Activated naive CD8-positive, alpha-beta T cell treated with anti-CD3 and anti-CD28 coated beads, Interleukin-2, amount 50 U/mL, for 24 hours (primary cell): ENCODE data around the gene TEKT5.
"Not testable (repeated sequence)": the region's sequence is repeated elsewhere in the genome, so short reads cannot be mapped to it uniquely, and the experiment has no call there.

Experiments used
- ATAC-seq: fragments of 150-1000 bp; cut with Tn5 transposase; one replicate; pipeline ENCODE4 v1.10.0; 2021
- DNase-seq: peaks from one replicate; pipeline ENCODE4 v3.0.0; 2021
- H3K27ac Mint-ChIP-seq: one replicate; pipeline ENCODE4 v1.8.0; 2021; ENCODE audit warnings: mild to moderate bottlenecking, mixed read lengths
- H3K27me3 Mint-ChIP-seq: one replicate; pipeline ENCODE4 v1.8.0; 2021; ENCODE audit warnings: mixed read lengths
- H3K36me3 Mint-ChIP-seq: one replicate; pipeline ENCODE4 v1.8.0; 2021; ENCODE audit warnings: low read depth, mixed read lengths
- H3K4me1 Mint-ChIP-seq: one replicate; pipeline ENCODE4 v1.8.0; 2021; ENCODE audit warnings: mixed read lengths
- H3K4me3 Mint-ChIP-seq: one replicate; pipeline ENCODE4 v1.8.0; 2021; ENCODE audit warnings: mild to moderate bottlenecking, moderate library complexity, mixed read lengths
- H3K9me3 Mint-ChIP-seq: one replicate; pipeline ENCODE4 v1.8.0; 2021; ENCODE audit warnings: mixed read lengths

Gene TEKT5

DNA sequence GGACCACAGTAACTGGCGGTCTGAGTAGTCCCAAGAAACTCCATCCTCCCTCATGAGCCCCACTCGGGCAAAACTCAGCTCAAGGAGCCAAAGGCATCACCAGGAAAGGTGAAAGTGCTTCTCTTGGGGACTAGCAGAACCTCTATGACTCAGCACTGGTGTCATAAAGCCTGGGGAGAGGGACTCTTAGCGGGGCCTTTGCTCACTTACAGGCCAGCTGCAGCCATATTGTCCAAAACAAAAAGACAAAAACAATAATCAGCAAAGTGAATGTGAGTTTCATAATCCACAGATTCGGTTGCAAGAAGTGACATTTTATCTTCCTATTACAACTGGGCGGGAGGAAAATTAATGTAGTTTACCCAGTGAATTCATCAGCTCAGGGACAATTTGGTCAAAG lies at the start of gene TEKT5:
Gene TEKT5 (minus strand): TSS at position 101 of the 400 bp plus-strand sequence. CDS start 57 bp downstream, at position 44.
- Mint-ChIP-seq H3K9me3 (no peaks in the 10 kb centered on the region), H3K36me3 (no peaks in the 10 kb centered on the region), H3K27me3 (peaks cover 7% of the 10 kb centered on the region), H3K4me3 (no peak within 1 kb of the TSS), H3K4me1 (no peaks in the 10 kb centered on the region), H3K27ac (no peak within 1 kb of the TSS)
- DNase-seq = no peak
- ATAC-seq = no peak

GRCh38 chr16:10743610-10744369 lies 49.1 kb upstream of the TEKT5 start, which contains the start of gene NUBP1:
Gene NUBP1, plus strand, starts transcription at chr16:10743842. Its CDS starts 22 bp downstream, at chr16:10743864.
- peak; percentile 89 for ATAC-seq
- peak within 1 kb of the TSS; percentile 88 for H3K4me3 Mint-ChIP-seq
- peaks cover 15% of the 10 kb centered on the region for H3K36me3 Mint-ChIP-seq

DNA sequence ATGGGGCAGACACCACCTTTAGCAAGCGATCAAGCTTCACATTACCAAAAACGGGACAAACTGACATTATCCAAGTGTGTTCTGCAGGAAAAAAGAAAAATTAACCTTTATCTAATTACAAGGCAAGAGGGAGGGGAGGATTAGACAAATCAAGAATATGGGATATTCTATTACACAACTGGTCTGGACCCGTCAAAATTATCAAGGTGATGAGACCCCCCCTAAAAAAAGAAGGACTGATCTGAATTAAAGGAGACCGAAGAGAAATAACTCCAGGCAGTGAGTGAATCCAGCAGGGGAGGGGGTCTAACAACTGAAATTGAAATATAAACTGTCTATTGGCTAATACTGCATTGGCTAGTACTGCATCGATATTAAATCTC lies 48.5 kb upstream of the TEKT5 start:
- Mint-ChIP-seq H3K4me3 (peak overlapping the region; percentile 88), H3K27ac (peak overlapping the region; percentile 97), H3K36me3 (peaks cover 11% of the 10 kb centered on the region), H3K27me3 (peaks cover 2% of the 10 kb centered on the region), H3K4me1 (peaks cover 45% of the 10 kb centered on the region), H3K9me3 (no peaks in the 10 kb centered on the region)
- no peak for ATAC-seq
- DNase-seq = no peak

More at GRCh38 chr16:10743610-10744369, 49.1 kb upstream of the TEKT5 start, which contains the start of gene NUBP1:
- Mint-ChIP-seq H3K27ac (peak within 1 kb of the TSS; percentile 97), H3K27me3 (peaks cover 2% of the 10 kb centered on the region), H3K4me1 (peaks cover 43% of the 10 kb centered on the region), H3K9me3 (no peaks in the 10 kb centered on the region)
- peak; percentile 99 for DNase-seq

DNA sequence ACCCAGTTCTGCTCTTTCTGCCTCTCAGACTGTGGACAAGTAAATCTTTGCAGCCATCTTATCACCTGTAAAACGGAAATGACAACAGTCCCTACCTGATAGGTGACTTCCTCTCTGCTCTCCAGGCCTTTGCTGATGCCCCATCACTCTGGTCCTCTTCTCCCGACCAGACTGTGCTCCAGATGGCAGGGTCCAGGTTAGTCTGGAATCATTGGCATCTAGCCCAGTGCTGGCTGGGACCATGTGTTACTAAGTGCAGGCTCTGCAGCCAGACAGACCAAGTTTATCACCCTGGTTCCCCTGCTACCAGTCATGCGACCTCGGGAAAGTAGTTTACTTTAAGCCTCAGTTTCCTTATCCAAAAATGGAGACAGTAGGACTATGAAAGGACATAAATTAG lies 47.1 kb upstream of the TEKT5 start:
- H3K9me3 Mint-ChIP-seq = no peaks in the 10 kb centered on the region
- no peak for DNase-seq
- H3K36me3 Mint-ChIP-seq = peaks cover 9% of the 10 kb centered on the region
- no peak overlapping the region for H3K4me3 Mint-ChIP-seq
- ATAC-seq = no peak
- no peak overlapping the region for H3K27ac Mint-ChIP-seq
- peaks cover 2% of the 10 kb centered on the region for H3K27me3 Mint-ChIP-seq
- peaks cover 54% of the 10 kb centered on the region for H3K4me1 Mint-ChIP-seq

GRCh38 chr16:10741249-10741648 lies 46.5 kb upstream of the TEKT5 start:
- not testable (repeated sequence) for H3K27ac Mint-ChIP-seq, DNase-seq, H3K9me3 Mint-ChIP-seq, H3K27me3 Mint-ChIP-seq, H3K36me3 Mint-ChIP-seq, ATAC-seq, H3K4me3 Mint-ChIP-seq
- peaks cover 54% of the 10 kb centered on the region for H3K4me1 Mint-ChIP-seq

GRCh38 chr16:10740845-10741208 lies 46.1 kb upstream of the TEKT5 start:
- no peak for DNase-seq
- H3K27ac Mint-ChIP-seq = no peak overlapping the region
- peaks cover 9% of the 10 kb centered on the region for H3K36me3 Mint-ChIP-seq
- no peaks in the 10 kb centered on the region for H3K9me3 Mint-ChIP-seq
- H3K4me1 Mint-ChIP-seq = peaks cover 52% of the 10 kb centered on the region
- H3K4me3 Mint-ChIP-seq = no peak overlapping the region
- ATAC-seq = no peak
- peaks cover 2% of the 10 kb centered on the region for H3K27me3 Mint-ChIP-seq

DNA sequence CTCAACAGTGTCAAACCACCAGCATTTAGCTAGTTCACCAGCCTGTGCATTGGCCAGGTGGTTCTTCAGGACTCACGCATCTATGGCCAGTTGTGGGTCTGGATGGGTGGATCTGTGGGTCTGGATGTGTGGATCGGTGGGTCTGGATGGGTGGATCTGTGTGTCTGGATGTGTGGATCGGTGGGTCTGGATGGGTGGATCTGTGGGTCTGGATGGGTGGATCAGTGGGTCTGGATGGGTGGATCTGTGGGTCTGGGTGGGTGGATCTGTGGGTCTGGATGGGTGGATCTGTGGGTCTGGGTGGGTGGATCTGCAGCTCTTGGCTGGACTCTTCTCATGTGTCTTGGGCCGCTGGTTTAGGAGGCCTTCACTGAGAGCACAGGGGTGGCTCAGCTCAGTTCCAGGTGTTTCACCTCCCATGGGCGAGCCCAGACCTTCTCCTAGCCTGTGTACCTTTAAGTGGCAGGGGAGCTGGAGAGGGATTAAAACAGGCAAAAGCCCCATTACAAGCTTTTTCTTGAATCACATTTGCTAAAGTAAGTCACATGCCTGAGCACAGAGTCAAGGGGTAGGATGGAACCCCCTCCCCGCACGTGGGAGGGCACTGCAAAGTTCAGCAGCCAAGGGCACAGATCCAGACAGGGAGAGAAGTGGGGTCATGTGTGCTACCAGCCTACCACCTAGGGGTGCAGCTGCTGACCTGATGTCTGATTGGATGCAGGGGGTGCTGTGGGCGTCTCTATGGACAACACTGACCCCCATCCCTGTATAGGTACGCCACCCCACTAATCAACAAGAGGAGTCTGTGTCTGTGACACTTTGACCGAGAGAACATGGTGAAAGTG lies 45.5 kb upstream of the TEKT5 start:
- Mint-ChIP-seq H3K36me3 (peaks cover 3% of the 10 kb centered on the region), H3K27ac (no peak overlapping the region), H3K4me3 (no peak overlapping the region), H3K4me1 (peaks cover 46% of the 10 kb centered on the region), H3K27me3 (peaks cover 2% of the 10 kb centered on the region), H3K9me3 (no peaks in the 10 kb centered on the region)
- no peak for DNase-seq
- ATAC-seq = no peak

- ATAC-seq = peak; percentile 69
- peak overlapping the region; percentile 14 for H3K4me3 Mint-ChIP-seq
- peaks cover 35% of the 10 kb centered on the region for H3K4me1 Mint-ChIP-seq
- H3K27me3 Mint-ChIP-seq = no peaks in the 10 kb centered on the region
- H3K9me3 Mint-ChIP-seq = no peaks in the 10 kb centered on the region
- H3K27ac Mint-ChIP-seq = peak overlapping the region; percentile 54
- DNase-seq = peak; percentile 44
- H3K36me3 Mint-ChIP-seq = no peaks in the 10 kb centered on the region
These were observed 43.7 kb upstream of the TEKT5 start for GRCh38 chr16:10738231-10739077.

DNA sequence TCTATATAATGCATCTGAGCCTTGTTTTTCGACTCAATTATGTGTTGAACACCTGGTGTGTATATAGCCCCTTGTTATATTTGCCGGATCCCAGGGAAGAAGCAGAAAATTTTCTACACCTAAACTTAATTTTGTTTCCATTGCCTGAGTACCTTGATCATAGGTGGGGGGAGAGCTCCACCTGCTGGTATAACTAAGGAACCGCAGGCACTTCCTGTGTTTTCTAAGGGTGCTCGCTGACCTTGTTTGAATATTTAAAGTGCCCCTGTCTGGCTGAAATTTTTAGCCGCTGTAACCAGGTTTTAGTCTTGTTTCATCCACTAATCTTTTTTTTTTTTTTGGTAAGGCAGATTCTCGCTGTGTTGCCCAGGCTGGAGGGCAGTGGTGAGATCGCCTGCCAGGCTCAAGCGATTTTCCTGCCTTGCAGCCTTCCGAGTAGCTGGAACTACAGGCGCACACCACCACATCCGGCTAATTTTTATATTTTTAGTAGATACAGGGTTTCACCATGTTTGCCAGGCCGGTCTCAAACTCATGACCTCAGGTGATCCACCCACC lies 42.4 kb upstream of the TEKT5 start:
- Mint-ChIP-seq H3K4me1 (peaks cover 31% of the 10 kb centered on the region), H3K9me3 (peaks cover 4% of the 10 kb centered on the region), H3K27me3 (no peaks in the 10 kb centered on the region), H3K36me3 (no peaks in the 10 kb centered on the region), H3K4me3 (peak overlapping the region; percentile 48), H3K27ac (no peak overlapping the region)
- DNase-seq (peak; percentile 67), ATAC-seq (peak; percentile 49)

DNA sequence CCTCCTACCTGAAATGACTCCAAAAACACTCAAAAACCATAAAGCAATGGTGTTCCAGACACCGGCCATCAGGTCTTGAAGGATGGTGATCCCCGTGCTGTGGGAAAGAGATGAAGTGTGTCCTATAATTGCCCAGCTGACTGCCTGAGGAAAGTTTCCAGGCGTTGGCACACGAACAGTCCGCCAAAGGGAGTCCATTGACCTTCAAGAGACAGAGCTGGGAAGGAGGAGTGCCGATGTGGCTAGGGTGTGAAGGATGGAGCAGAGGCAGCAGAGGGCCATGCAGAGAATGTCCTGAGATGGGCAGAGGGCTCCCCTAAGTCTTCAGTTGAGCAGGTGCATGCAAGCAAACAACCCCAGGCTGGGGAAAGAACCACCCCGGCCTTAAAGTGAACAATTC lies 37.1 kb upstream of the TEKT5 start:
- no peak overlapping the region for H3K27ac Mint-ChIP-seq
- H3K4me3 Mint-ChIP-seq = no peak overlapping the region
- peaks cover 4% of the 10 kb centered on the region for H3K9me3 Mint-ChIP-seq
- DNase-seq (no peak), ATAC-seq (no peak)
- no peaks in the 10 kb centered on the region for H3K4me1 Mint-ChIP-seq
- H3K27me3 Mint-ChIP-seq = no peaks in the 10 kb centered on the region
- no peaks in the 10 kb centered on the region for H3K36me3 Mint-ChIP-seq

DNA sequence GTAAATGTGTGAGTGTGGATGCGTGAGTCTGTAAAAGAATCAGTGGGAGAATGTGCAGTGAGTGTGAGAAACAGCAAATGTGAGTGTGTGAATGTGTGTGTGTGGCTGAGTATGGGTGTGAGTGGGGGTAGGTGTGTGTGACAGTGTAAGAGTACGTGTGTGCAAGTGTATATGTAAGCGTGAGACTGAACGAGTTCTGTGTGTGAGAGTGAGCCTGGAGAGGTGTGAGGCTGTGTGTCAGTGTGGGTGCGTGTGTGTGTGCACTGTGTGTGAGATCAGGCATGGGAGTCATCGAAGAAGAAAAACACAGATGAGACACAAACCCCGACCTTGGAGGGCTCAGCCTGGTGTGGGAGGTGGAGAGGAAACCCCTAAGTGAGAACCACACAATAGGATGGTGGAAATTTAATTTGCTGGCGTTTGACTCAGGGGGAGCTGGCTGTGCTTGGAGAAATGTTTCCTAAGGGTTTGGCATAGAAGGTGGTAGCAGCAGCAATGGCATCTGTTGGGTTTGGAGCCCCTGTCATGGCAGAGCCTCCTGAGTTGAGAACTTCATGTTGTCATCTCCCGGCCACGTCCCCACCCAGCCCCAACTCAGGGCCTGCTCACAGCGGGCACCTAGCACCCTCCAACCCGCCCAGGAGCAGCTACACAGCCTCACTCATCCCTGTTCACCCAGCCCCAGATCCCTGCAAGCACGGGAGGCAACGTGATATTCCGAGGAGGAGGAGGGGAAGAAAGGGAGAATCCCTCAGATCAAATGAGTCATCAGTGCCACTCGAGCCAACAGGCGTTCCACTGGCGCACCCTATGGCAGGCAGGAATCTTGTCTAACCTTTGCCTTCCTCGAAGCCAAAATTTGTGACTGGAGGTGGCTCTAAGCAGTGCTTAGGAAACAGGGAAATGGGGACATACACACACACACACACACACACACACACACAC lies 34.6 kb upstream of the TEKT5 start:
- H3K27ac Mint-ChIP-seq = no peak overlapping the region
- no peak for DNase-seq
- H3K4me1 Mint-ChIP-seq = no peaks in the 10 kb centered on the region
- H3K36me3 Mint-ChIP-seq = no peaks in the 10 kb centered on the region
- ATAC-seq = peak; percentile 7
- peaks cover 4% of the 10 kb centered on the region for H3K9me3 Mint-ChIP-seq
- H3K27me3 Mint-ChIP-seq = no peaks in the 10 kb centered on the region
- no peak overlapping the region for H3K4me3 Mint-ChIP-seq

GRCh38 chr16:10728003-10728887 lies 33.5 kb upstream of the TEKT5 start:
- ATAC-seq (no peak), DNase-seq (no peak)
- no peak overlapping the region for H3K27ac Mint-ChIP-seq
- H3K4me3 Mint-ChIP-seq = no peak overlapping the region
- H3K4me1 Mint-ChIP-seq = no peaks in the 10 kb centered on the region
- H3K9me3 Mint-ChIP-seq = peaks cover 1% of the 10 kb centered on the region
- no peaks in the 10 kb centered on the region for H3K27me3 Mint-ChIP-seq
- no peaks in the 10 kb centered on the region for H3K36me3 Mint-ChIP-seq
